H1 (cell line): ENCODE results near the gene RAB10. TPM values are rescaled to one million over a fixed set of nuclear protein-coding genes. Genes with fewer than 3 reads are reported as not detected.
A peak's percentile ranks its signal among the peaks of the same experiment; 100 is the strongest.

ENCODE experiments used
- ATF3 ChIP-seq: IDR thresholded peaks from 2 replicates; pipeline ENCODE4 v1.6.1; 2011; ENCODE audit warnings: low read depth, mild to moderate bottlenecking, low read length; ENCODE audit not compliant: insufficient read depth
- CBX5 ChIP-seq: fragments of 300-800, 300-1000 bp; sonication (generic); IDR thresholded peaks from 2 replicates; pipeline ENCODE4 v1.7.1; 2016; ENCODE audit warnings: antibody characterized with exemption, low read length, low read depth
- CEBPB ChIP-seq: IDR thresholded peaks from 2 replicates; pipeline ENCODE4 v1.6.1; 2012; ENCODE audit warnings: low read depth, low read length
- CHD1 ChIP-seq: IDR thresholded peaks from 2 replicates; pipeline ENCODE4 v1.6.1; 2012; ENCODE audit warnings: low read depth, low read length, improper control_type of control experiment
- CTBP2 ChIP-seq: IDR thresholded peaks from 2 replicates; pipeline ENCODE4 v1.7.0; 2011; ENCODE audit warnings: borderline replicate concordance, mild to moderate bottlenecking, moderate library complexity, mixed read lengths, low read length; ENCODE audit not compliant: insufficient read depth, insufficient read length
- CTCF ChIP-seq, 3 experiments: IDR thresholded peaks; 1 replicate in 2 of 3; 2 replicates in 1 of 3; pipeline versions ENCODE4 v1.5.1 to v1.6.1; 2011; ENCODE audit warnings: low read length in 3 of 3, mild to moderate bottlenecking in 3 of 3, inconsistent platforms in 2 of 3, low read depth in 1 of 3, moderate library complexity in 1 of 3; ENCODE audit not compliant: insufficient read depth in 1 of 3; ENCODE audit errors: control extremely low read depth in 1 of 3
- E2F6 ChIP-seq: IDR thresholded peaks from 2 replicates; pipeline ENCODE4 v1.6.1; 2012; ENCODE audit warnings: inconsistent platforms
- EZH2 ChIP-seq: fragments of 200-600 bp; sonication (generic); IDR thresholded peaks from 2 replicates; pipeline ENCODE4 v1.7.1; 2012; ENCODE audit warnings: low read depth, mild to moderate bottlenecking, moderate library complexity, low read length, inconsistent platforms; ENCODE audit not compliant: severe bottlenecking
- MAX ChIP-seq: IDR thresholded peaks from 2 replicates; pipeline ENCODE4 v1.6.1; 2012; ENCODE audit warnings: inconsistent platforms
- PHF8 ChIP-seq: fragments of 200-600 bp; sonication (generic); conservative IDR thresholded peaks from 2 replicates; pipeline ENCODE4 v1.7.1; 2012; ENCODE audit warnings: low read depth, mild to moderate bottlenecking, inconsistent platforms, low read length, moderate library complexity
- POLR2AphosphoS5 ChIP-seq: IDR thresholded peaks from 2 replicates; pipeline ENCODE4 v1.6.1; 2011; ENCODE audit warnings: low read depth, low read length
- RBBP5 ChIP-seq: IDR thresholded peaks from 2 replicates; pipeline ENCODE4 v1.7.1; 2012; ENCODE audit warnings: low read depth, mild to moderate bottlenecking, inconsistent platforms, low read length, moderate library complexity, borderline replicate concordance
- RFX5 ChIP-seq: IDR thresholded peaks from 2 replicates; pipeline ENCODE4 v1.6.1; 2011; ENCODE audit warnings: low read depth, low read length, improper control_type of control experiment, borderline replicate concordance
- RXRA ChIP-seq: IDR thresholded peaks from 2 replicates; pipeline ENCODE4 v1.6.1; 2011; ENCODE audit warnings: low read depth, mild to moderate bottlenecking, low read length, moderate library complexity; ENCODE audit not compliant: insufficient read depth
- SIN3A ChIP-seq, 2 experiments: IDR thresholded peaks in 1 of 2; conservative IDR thresholded peaks in 1 of 2; 2 replicates each; pipeline ENCODE4 v1.6.1; 2011 to 2012; ENCODE audit warnings: low read length in 2 of 2, improper control_type of control experiment in 1 of 2, low read depth in 1 of 2, mild to moderate bottlenecking in 1 of 2
- TBP ChIP-seq: IDR thresholded peaks from 2 replicates; pipeline ENCODE4 v1.6.1; 2011; ENCODE audit warnings: low read depth, low read length, improper control_type of control experiment
- USF2 ChIP-seq: IDR thresholded peaks from 2 replicates; pipeline ENCODE4 v1.6.1; 2011; ENCODE audit warnings: low read length, improper control_type of control experiment
- polyA plus RNA-seq, 7 experiments: library from polyadenylated mRNA; depleted of rRNA in 3 of 7; stranded (reverse) in 5 of 7; unstranded in 2 of 7; fragments of >200 nt in 5 of 7; fragments of 200-250 nt in 2 of 7; gene quantifications; 1 replicate in 5 of 7; 2 replicates in 1 of 7; 4 replicates in 1 of 7; pipeline versions ENCODE4 v1.2.1 to v1.2.3, GENCODE V29; 2011 to 2013; ENCODE audit warnings: missing spikeins in 2 of 7, mixed read lengths in 2 of 7
- total RNA-seq: library from RNA; stranded (reverse); fragmentation: NEBNext Ultra II Directional; extraction: Animal tissue kit (Norgen Biotek cat#: 25700); gene quantifications from 2 replicates; pipeline ENCODE4 v1.2.1, GENCODE V29; 2021

Gene RAB10
- total and polyA plus RNA-seq, 2 of the 8 experiments (the other 6 are each of a cell fraction or from before 2014, with no cell fraction given): 42.6 to 136 TPM

GRCh38 chr2:26033818-26034636 lies at the start of gene RAB10 (continued):
- 0 out of 4 replicates have a peak, but pooled peaks of 1 of the 3 experiments have one; percentile 2 for TF ChIP-seq CTCF (IDR thresholded peaks at IDR 0.05; ENCODE audit: control extremely low read depth in 1 of 3, insufficient read depth in 1 of 3, low read depth in 1 of 3, low read length in 3 of 3)
- TF ChIP-seq E2F6: peak; percentile 51; the same call in 1 of the 2 replicates
- TF ChIP-seq CEBPB: no peak
- TF ChIP-seq EZH2: no peak
- TF ChIP-seq POLR2AphosphoS5: peak; percentile 94
- peak in 1 of 2 experiments; percentile 44; a peak in 1 of 4 replicates for TF ChIP-seq SIN3A (conservative IDR thresholded peaks at IDR 0.05 in 1 of 2, IDR thresholded peaks at IDR 0.05 in 1 of 2; ENCODE audit: low read depth in 1 of 2, low read length in 2 of 2)
- TF ChIP-seq RFX5: no peak
- TF ChIP-seq CHD1: no peak
- TF ChIP-seq RXRA: no peak
- peak; percentile 84 for TF ChIP-seq PHF8
- TF ChIP-seq USF2: no peak
- peak; percentile 71; the same call in 1 of the 2 replicates for TF ChIP-seq TBP
- TF ChIP-seq MAX: peak; percentile 83
- TF ChIP-seq ATF3: no peak
- peak; percentile 95 for TF ChIP-seq RBBP5
- no peak for TF ChIP-seq CBX5
- no peak for TF ChIP-seq CTBP2
